OCI-LY1 (cell line): ENCODE data around the gene LMX1B.

ENCODE experiments used
- H2AFZ ChIP-seq: fragments of 200-600 bp; sonication (generic), shearing (Covaris generic); 2 replicates; pipeline ENCODE4 v1.6.0; 2014; ENCODE audit warnings: antibody characterized with exemption, mild to moderate bottlenecking, low read length
- H3F3A ChIP-seq: fragments of 200-600 bp; sonication (generic), shearing (Covaris generic); 2 replicates; pipeline ENCODE4 v1.6.0; 2014; ENCODE audit warnings: mild to moderate bottlenecking, antibody characterized with exemption, low read length, moderate library complexity; ENCODE audit not compliant: insufficient read depth
- H3K27ac ChIP-seq: fragments of 200-600 bp; sonication (generic); 2 replicates; pipeline ENCODE4 v1.5.1; 2014; ENCODE audit warnings: low read length, mixed run types, mild to moderate bottlenecking, low read depth; ENCODE audit not compliant: poor library complexity, severe bottlenecking
- H3K27me3 ChIP-seq: fragments of 200-600 bp; sonication (generic); 2 replicates; pipeline ENCODE4 v1.6.0; 2014; ENCODE audit warnings: antibody characterized with exemption, mild to moderate bottlenecking, low read length, moderate library complexity; ENCODE audit not compliant: insufficient read depth
- H3K36me3 ChIP-seq: fragments of 200-600 bp; sonication (generic); 2 replicates; pipeline ENCODE4 v1.6.1; 2014; ENCODE audit warnings: mild to moderate bottlenecking, antibody characterized with exemption, low read length, moderate library complexity, mixed read lengths; ENCODE audit not compliant: insufficient read depth
- H3K4me1 ChIP-seq: fragments of 200-600 bp; sonication (generic); 2 replicates; pipeline ENCODE4 v1.5.1; 2014; ENCODE audit warnings: mild to moderate bottlenecking, low read length, moderate library complexity; ENCODE audit not compliant: insufficient read depth, severe bottlenecking
- H3K4me2 ChIP-seq: fragments of 200-600 bp; sonication (generic), shearing (Covaris generic); 2 replicates; pipeline ENCODE4 v1.6.1; 2014; ENCODE audit warnings: low read length
- H3K4me3 ChIP-seq: fragments of 200-600 bp; sonication (generic); 2 replicates; pipeline ENCODE4 v1.5.1; 2014; ENCODE audit warnings: low read length, low read depth, mild to moderate bottlenecking, mixed read lengths; ENCODE audit not compliant: poor library complexity, severe bottlenecking
- H3K79me2 ChIP-seq: fragments of 200-600 bp; shearing (Covaris generic); 2 replicates; pipeline ENCODE4 v1.6.1; 2016; ENCODE audit warnings: mixed run types, low read length, mixed read lengths; ENCODE audit not compliant: insufficient read depth
- H3K9ac ChIP-seq: fragments of 200-600 bp; sonication (generic), shearing (Covaris generic); 2 replicates; pipeline ENCODE4 v1.6.1; 2014; ENCODE audit warnings: mild to moderate bottlenecking, low read length, mixed read lengths
- H3K9me2 ChIP-seq: fragments of 200-600 bp; sonication (generic), shearing (Covaris generic); 2 replicates; pipeline ENCODE4 v1.6.1; 2014; ENCODE audit warnings: low read depth, mild to moderate bottlenecking, low read length, mixed read lengths
- H3K9me3 ChIP-seq: fragments of 200-600 bp; shearing (Covaris generic); 2 replicates; pipeline ENCODE4 v1.6.1; 2014; ENCODE audit warnings: low read length, mixed read lengths
- H4K20me1 ChIP-seq: fragments of 200-600 bp; sonication (generic), shearing (Covaris generic); 2 replicates; pipeline ENCODE4 v1.6.0; 2016; ENCODE audit warnings: mild to moderate bottlenecking, low read length; ENCODE audit not compliant: insufficient read depth
- CTCF ChIP-seq: fragments of 200-600 bp; sonication (generic), shearing (Covaris generic); IDR thresholded peaks from 2 replicates; pipeline ENCODE4 v1.5.1; 2017; ENCODE audit warnings: mild to moderate bottlenecking, antibody characterized with exemption, low read length, moderate library complexity, mixed read lengths
- EZH2 ChIP-seq: fragments of 200-600 bp; sonication (generic), shearing (Covaris generic); IDR thresholded peaks from 2 replicates; pipeline ENCODE4 v1.8.0; 2017; ENCODE audit warnings: borderline replicate concordance, mixed run types, mild to moderate bottlenecking, antibody characterized with exemption, low read length, moderate library complexity, mixed read lengths

The LMX1B gene

DNA sequence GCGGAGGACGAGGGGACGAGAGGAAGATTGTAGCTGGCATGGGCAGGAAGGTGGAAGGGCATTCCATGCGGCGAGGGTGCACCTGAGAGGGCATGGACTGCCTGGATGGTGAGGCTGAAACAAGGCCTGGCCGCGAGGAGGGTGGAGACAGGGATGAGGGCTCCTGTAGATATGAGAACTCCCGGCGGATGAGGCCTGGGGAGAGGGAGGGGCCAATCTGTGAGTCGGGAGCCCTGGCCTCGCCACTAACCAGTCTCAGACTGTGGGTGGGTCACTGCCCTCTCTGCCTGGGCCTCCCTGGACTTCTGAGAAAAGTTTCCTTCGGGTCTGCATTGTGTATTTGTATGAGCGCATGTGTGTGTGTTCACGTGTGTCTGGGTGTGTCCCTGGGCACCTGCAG lies 55.4 kb downstream of the LMX1B start:
- Histone ChIP-seq H3K27ac (no peak overlapping the region), H3K27me3 (peaks cover 4% of the 10 kb centered on the region; the same call in 1 of the 2 replicates), H3K4me2 (no peak overlapping the region), H3K9me2 (no peaks in the 10 kb centered on the region), H3K36me3 (no peaks in the 10 kb centered on the region), H3F3A (no peaks in the 10 kb centered on the region), H4K20me1 (no peaks in the 10 kb centered on the region), H3K9ac (no peak overlapping the region), H3K79me2 (no peaks in the 10 kb centered on the region), H2AFZ (no peak overlapping the region), H3K4me3 (no peak overlapping the region), H3K9me3 (no peaks in the 10 kb centered on the region), H3K4me1 (no peaks in the 10 kb centered on the region)
- TF ChIP-seq EZH2: no peak
- TF ChIP-seq CTCF: no peak

DNA sequence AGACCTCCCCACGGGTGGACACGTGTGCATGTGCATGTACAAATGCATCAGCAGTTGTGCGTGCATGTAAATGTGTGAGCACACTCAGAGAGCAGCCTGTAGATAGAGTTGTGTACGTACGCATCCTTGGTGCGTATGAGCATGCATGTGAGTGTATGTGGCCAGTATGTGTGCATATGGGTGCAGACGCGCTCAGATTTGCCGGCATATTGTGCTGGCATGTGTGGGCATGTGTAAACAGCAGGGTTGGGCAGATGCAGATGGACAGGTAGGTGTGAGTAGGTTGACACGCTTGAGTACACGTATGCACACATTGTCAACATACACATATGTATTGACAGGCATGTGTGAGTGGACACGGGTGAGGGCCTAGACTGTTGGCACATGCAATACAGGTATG lies 56.5 kb downstream of the LMX1B start:
- Histone ChIP-seq H3K4me3 (no peak overlapping the region), H2AFZ (no peak overlapping the region), H3K9me2 (no peaks in the 10 kb centered on the region), H3K36me3 (no peaks in the 10 kb centered on the region), H3K4me2 (no peak overlapping the region), H3F3A (no peaks in the 10 kb centered on the region), H4K20me1 (no peaks in the 10 kb centered on the region), H3K79me2 (no peaks in the 10 kb centered on the region), H3K4me1 (no peaks in the 10 kb centered on the region), H3K9ac (no peak overlapping the region), H3K27ac (no peak overlapping the region), H3K27me3 (peaks cover 4% of the 10 kb centered on the region; the same call in 1 of the 2 replicates), H3K9me3 (no peaks in the 10 kb centered on the region)
- TF ChIP-seq CTCF (no peak), EZH2 (no peak)

DNA sequence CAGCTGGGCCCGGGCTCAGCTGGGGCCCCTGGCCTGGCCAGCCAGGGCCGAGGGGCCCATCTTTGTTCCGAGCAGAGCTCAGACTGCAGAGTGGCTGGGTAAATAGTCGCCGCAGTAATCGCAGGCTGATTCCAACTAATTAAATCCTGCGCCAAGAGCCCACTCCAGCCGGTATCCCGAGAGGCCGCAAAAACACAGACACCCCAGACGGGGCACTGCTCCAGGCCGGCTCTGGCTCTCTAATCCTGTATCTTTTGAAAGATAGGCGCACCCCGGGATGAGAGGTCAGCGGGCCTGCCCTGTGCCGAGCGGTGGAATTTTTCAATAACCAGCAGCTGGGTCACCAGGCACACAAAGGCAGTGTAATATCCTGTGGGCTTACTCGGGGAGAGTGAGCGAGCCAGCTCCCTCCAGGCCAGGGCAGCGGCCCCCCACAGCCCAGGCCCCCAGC lies 57.7 kb downstream of the LMX1B start:
- no peaks in the 10 kb centered on the region for H3K9me3 ChIP-seq
- TF ChIP-seq CTCF: no peak
- TF ChIP-seq EZH2: no peak
- no peak overlapping the region for H3K27ac ChIP-seq
- H4K20me1 ChIP-seq: no peaks in the 10 kb centered on the region
- H3K9me2 ChIP-seq: no peaks in the 10 kb centered on the region
- no peak overlapping the region for H3K4me3 ChIP-seq
- no peaks in the 10 kb centered on the region for H3K4me1 ChIP-seq
- H3K79me2 ChIP-seq: no peaks in the 10 kb centered on the region
- no peaks in the 10 kb centered on the region for H3K36me3 ChIP-seq
- H2AFZ ChIP-seq: no peak overlapping the region
- no peaks in the 10 kb centered on the region for H3K27me3 ChIP-seq
- H3K9ac ChIP-seq: no peak overlapping the region
- no peak overlapping the region for H3K4me2 ChIP-seq
- no peaks in the 10 kb centered on the region for H3F3A ChIP-seq
